ENCODE measurements around the gene PCK2. TPM values are rescaled to one million over a fixed set of nuclear protein-coding genes. Genes with fewer than 3 reads are reported as not detected.

PCK2 gene
- total and polyA plus RNA-seq, 9 donors: 2.4 to 66.8 (median 5.4) TPM

DNA sequence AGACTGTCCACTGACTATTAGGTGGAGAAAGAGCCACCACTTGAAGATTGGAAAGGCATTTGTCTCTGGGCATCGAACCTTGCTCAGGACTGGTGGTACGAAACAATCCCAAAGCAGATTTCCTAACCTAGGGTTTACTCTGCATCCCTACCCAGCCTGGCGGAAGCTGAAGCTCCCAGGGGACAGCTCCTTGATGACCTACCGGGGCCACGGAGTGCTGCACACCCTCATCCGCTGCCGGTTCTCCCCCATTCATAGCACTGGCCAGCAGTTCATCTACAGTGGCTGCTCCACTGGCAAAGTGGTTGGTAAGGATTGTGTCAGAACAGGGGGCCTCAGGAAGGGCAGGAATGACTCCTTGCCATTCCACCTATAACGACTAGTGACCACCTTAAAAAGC lies 27.1 kb downstream of the PCK2 start:
- Histone ChIP-seq H3K36me3 (peaks cover 8% of the 10 kb centered on the region), H3K4me3 (no peak overlapping the region)

DNA sequence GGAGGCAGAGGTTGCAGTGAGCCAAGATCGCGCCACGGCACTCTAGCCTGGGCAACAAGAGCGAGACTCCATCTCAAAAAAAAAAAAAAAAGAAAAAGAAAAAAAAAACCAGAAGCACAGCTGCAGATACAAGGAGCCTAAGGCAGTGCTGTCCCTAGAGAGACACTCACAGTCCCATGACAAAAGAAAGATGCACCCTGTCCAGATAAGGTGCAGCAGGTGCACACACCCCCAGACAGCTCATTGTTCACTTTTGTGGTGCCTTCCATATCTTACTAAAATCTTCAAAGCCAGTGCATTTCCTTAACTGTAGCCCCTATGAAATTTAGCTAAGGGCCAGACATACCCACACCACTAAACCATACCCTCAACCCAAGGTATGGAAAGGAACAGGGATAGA lies 28.3 kb downstream of the PCK2 start:
- Histone ChIP-seq H3K9me3 (no peaks in the 10 kb centered on the region), H3K4me1 (ENCODE audit: insufficient read depth) (no peaks in the 10 kb centered on the region), H3K36me3 (peaks cover 8% of the 10 kb centered on the region), H3K4me3 (no peak overlapping the region), H3K27ac (no peak overlapping the region), H3K27me3 (no peaks in the 10 kb centered on the region)
- WGBS, 3 donors: 96 to 98% (median 98%) methylated on average over 4 of the region's 4 CpGs
- no peak for TF ChIP-seq EP300 (IDR thresholded peaks at IDR 0.05)
- no peak for TF ChIP-seq POLR2A (IDR thresholded peaks at IDR 0.05)
- no peak for DNase-seq
- intact Hi-C loops (cut with DNase I): no loop called here

More for the DNA sequence above, 27.1 kb downstream of the PCK2 start:
- intact Hi-C loops (cut with DNase I): no loop called here
- Histone ChIP-seq H3K27ac (no peak overlapping the region), H3K27me3 (no peaks in the 10 kb centered on the region), H3K4me1 (ENCODE audit: insufficient read depth) (peaks cover 3% of the 10 kb centered on the region), H3K9me3 (no peaks in the 10 kb centered on the region)
- WGBS, 3 donors: 93 to 95% (median 94%) methylated on average over 8 of the region's 8 CpGs
- TF ChIP-seq POLR2A (IDR thresholded peaks at IDR 0.05) (no peak), EP300 (IDR thresholded peaks at IDR 0.05) (no peak)
- TF ChIP-seq, protein P1, sequence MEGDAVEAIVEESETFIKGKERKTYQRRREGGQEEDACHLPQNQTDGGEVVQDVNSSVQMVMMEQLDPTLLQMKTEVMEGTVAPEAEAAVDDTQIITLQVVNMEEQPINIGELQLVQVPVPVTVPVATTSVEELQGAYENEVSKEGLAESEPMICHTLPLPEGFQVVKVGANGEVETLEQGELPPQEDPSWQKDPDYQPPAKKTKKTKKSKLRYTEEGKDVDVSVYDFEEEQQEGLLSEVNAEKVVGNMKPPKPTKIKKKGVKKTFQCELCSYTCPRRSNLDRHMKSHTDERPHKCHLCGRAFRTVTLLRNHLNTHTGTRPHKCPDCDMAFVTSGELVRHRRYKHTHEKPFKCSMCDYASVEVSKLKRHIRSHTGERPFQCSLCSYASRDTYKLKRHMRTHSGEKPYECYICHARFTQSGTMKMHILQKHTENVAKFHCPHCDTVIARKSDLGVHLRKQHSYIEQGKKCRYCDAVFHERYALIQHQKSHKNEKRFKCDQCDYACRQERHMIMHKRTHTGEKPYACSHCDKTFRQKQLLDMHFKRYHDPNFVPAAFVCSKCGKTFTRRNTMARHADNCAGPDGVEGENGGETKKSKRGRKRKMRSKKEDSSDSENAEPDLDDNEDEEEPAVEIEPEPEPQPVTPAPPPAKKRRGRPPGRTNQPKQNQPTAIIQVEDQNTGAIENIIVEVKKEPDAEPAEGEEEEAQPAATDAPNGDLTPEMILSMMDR (IDR thresholded peaks at IDR 0.05): no peak
- peak in 1 of 5 donors; percentile 12 for DNase-seq

DNA sequence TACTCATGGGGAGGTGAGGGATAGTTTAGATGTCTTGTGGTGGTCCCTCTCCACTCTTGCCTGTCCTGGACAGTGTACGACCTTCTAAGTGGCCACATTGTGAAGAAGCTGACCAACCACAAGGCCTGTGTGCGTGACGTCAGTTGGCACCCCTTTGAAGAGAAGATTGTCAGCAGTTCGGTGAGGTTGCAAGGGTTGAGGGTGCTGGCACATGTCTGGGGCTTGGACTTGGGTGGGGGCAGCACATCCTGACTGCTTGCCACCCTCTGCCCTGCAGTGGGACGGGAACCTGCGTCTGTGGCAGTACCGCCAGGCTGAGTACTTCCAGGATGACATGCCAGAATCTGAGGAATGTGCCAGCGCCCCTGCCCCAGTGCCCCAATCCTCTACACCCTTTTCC lies 28.8 kb downstream of the PCK2 start:
- H3K9me3 ChIP-seq: no peaks in the 10 kb centered on the region
- peaks cover 8% of the 10 kb centered on the region for H3K36me3 ChIP-seq
- no peak overlapping the region for H3K4me3 ChIP-seq
- no peaks in the 10 kb centered on the region for H3K27me3 ChIP-seq
- H3K4me1 ChIP-seq (ENCODE audit: insufficient read depth): no peaks in the 10 kb centered on the region
- peak in 1 of 5 donors; percentile 23 for DNase-seq
- intact Hi-C loops (cut with DNase I): no loop called here
- 87 to 95% (median 94%) methylated on average over 8 of the region's 8 CpGs for WGBS, 3 donors
- TF ChIP-seq, protein P1 (IDR thresholded peaks at IDR 0.05): no peak
- TF ChIP-seq EP300 (IDR thresholded peaks at IDR 0.05) (no peak), POLR2A (IDR thresholded peaks at IDR 0.05) (no peak)
- no peak overlapping the region for H3K27ac ChIP-seq

DNA sequence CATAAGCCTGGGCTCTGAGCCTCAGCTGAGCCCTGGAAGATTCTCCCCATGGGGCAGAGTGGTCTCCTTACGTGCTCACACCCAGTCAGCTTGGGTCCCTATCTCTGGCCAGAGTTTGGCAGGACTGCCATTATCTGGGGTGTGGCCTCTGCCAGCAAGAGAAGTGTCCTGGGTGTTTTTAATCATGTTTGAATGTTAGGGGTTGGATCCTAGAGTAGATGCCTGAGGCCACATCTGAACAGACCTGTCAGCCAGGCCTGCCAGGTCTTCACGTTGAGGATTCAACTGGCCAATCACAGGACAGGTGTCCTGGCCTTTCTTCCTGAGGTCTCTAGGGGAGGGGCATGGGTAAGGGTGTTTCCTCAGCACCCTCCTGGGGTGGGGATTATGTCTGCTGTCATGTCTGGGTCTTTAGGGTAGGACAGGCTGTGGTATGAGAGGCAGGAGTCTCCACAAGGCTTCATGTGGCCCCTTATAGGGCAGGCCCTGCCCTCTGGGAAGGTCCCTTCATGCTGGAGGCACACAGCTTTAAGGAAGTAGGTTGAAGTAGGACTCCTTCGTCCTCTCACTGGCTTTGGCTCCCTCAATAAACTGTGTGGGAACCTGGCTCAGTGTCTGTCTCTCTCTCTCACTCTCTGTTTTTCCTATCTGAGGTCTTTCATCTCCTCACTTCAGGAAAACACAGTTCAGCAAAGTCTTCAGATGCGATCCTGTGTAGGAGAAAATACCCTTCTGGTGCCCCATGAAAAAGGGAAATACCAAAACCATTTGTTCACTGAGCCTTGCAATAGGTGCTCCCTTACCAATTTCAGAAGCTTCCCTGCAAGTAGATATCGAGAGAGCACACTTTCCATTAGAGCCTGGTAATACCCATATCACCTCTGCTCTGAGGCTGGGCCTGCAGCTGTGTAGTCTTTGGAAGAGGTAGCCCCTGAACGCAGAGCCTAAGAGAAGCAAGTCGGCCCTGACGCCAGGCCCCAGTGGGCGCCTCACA lies 29.6 kb downstream of the PCK2 start:
- Histone ChIP-seq H3K27ac (no peak overlapping the region), H3K4me3 (no peak overlapping the region), H3K36me3 (peaks cover 3% of the 10 kb centered on the region), H3K4me1 (ENCODE audit: insufficient read depth) (no peaks in the 10 kb centered on the region), H3K27me3 (no peaks in the 10 kb centered on the region), H3K9me3 (no peaks in the 10 kb centered on the region)
- peak in 1 of 5 donors; percentile 17 for DNase-seq
- intact Hi-C loops (cut with DNase I): no loop called here
- 84 to 90% (median 85%) methylated on average over 9 of the region's 9 CpGs for WGBS, 3 donors
- no peak for TF ChIP-seq POLR2A (IDR thresholded peaks at IDR 0.05)
- TF ChIP-seq, protein P1 (IDR thresholded peaks at IDR 0.05): no peak
- TF ChIP-seq EP300 (IDR thresholded peaks at IDR 0.05): no peak

DNA sequence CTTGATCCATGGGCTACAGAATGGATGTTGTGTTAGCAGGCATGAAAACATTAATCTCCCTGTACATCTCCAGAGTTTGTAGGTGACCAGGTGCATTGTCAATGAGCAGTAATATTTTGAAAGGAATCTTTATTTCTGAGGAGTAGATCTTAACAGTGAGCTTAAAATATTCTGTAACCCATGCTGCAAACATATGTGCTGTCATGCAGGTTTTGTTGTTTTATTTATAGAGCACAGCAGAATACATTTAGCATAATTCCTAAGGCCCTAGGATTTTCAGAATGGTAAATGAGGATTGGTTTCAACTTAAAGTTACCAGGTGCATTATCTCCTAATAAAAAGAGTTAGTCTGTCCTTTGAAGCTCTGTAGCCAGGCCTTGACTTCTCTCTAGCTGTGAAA lies 32.8 kb downstream of the PCK2 start:
- H3K36me3 ChIP-seq: no peaks in the 10 kb centered on the region
- H3K27me3 ChIP-seq: no peaks in the 10 kb centered on the region
- no peaks in the 10 kb centered on the region for H3K4me1 ChIP-seq (ENCODE audit: insufficient read depth)
- TF ChIP-seq, protein P1 (IDR thresholded peaks at IDR 0.05): no peak
- TF ChIP-seq EP300 (IDR thresholded peaks at IDR 0.05) (no peak), POLR2A (IDR thresholded peaks at IDR 0.05) (no peak)
- H3K9me3 ChIP-seq: no peaks in the 10 kb centered on the region
- DNase-seq: no peak
- H3K27ac ChIP-seq: no peak overlapping the region
- intact Hi-C loops (cut with DNase I): no loop called here
- no peak overlapping the region for H3K4me3 ChIP-seq
